Iris pigment epithelial cell (primary cell): ENCODE measurements around the gene OR4C12.
A peak's percentile ranks its signal among the peaks of the same experiment; 100 is the strongest.
"Not testable (repeated sequence)": the region's sequence is repeated elsewhere in the genome, so short reads cannot be mapped to it uniquely, and the experiment has no call there.

Source experiments
- DNase-seq: peaks from one replicate; pipeline ENCODE4 v3.0.0-alpha.2; 2011; ENCODE audit warnings: low read depth

OR4C12 gene

GRCh38 chr11:49982435-49982834 is at the start of gene OR4C12:
Gene OR4C12, minus strand, starts transcription at chr11:49982535. Its CDS starts 34 bp downstream, at chr11:49982501.
- DNase-seq, result not testable (repeated sequence)

GRCh38 chr11:50030193-50030592 is 47.9 kb upstream of the OR4C12 start:
- no peak for DNase-seq

- peak; percentile 52 for DNase-seq
These were observed 13.2 kb upstream of the OR4C12 start for GRCh38 chr11:49995565-49995964.

- DNase-seq, result not testable (repeated sequence)
These were observed 8.9 kb downstream of the OR4C12 start for GRCh38 chr11:49973439-49973838.

GRCh38 chr11:49952091-49952490 is 30.2 kb downstream of the OR4C12 start, which contains the start of gene OR4C13:
Gene OR4C13, plus strand, starts transcription at chr11:49952391. Its CDS starts 32 bp downstream, at chr11:49952423.
- DNase-seq, result no peak

GRCh38 chr11:49948701-49949100 is 33.6 kb downstream of the OR4C12 start:
- DNase-seq, result not testable (repeated sequence)
